ENCODE results near the gene KCNG2.

KCNG2 gene

DNA sequence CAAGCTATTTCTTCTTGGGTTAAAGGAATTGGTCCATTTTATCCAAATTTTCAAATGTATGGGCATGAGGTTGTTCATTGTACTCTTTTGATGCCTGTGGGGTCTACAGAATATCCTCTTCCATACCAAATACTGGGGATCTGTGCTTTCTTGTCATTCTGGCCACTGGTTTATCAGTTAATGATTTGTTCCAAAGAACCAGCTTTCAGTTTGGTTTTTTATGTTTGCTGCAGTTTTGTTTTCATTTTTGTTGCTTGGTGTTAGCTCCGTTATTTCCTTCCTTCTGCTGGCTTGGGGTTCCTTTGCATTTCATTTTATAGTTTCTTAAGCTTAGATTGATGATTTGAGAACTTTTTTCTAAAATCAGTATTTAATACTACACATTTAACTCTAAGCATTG lies 108.3 kb downstream of the KCNG2 start:
- DNase-seq (ENCODE audit: low read depth, low spot score): no peak
- POLR2A ChIA-PET: no interaction called here
- TF ChIP-seq, protein P1, sequence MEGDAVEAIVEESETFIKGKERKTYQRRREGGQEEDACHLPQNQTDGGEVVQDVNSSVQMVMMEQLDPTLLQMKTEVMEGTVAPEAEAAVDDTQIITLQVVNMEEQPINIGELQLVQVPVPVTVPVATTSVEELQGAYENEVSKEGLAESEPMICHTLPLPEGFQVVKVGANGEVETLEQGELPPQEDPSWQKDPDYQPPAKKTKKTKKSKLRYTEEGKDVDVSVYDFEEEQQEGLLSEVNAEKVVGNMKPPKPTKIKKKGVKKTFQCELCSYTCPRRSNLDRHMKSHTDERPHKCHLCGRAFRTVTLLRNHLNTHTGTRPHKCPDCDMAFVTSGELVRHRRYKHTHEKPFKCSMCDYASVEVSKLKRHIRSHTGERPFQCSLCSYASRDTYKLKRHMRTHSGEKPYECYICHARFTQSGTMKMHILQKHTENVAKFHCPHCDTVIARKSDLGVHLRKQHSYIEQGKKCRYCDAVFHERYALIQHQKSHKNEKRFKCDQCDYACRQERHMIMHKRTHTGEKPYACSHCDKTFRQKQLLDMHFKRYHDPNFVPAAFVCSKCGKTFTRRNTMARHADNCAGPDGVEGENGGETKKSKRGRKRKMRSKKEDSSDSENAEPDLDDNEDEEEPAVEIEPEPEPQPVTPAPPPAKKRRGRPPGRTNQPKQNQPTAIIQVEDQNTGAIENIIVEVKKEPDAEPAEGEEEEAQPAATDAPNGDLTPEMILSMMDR (IDR thresholded peaks at IDR 0.05; ENCODE audit: insufficient read depth, low read length, missing control alignments): no peak
- no peak overlapping the region for H3K4me3 ChIP-seq (ENCODE audit: low read depth, low read length)
- CTCF ChIA-PET: interaction anchor here (0.7 to 1.6 kb wide), 2 partner anchors 9 to 10 kb away, joined by 3 read pairs; no protein-coding TSS in a partner anchor

DNA sequence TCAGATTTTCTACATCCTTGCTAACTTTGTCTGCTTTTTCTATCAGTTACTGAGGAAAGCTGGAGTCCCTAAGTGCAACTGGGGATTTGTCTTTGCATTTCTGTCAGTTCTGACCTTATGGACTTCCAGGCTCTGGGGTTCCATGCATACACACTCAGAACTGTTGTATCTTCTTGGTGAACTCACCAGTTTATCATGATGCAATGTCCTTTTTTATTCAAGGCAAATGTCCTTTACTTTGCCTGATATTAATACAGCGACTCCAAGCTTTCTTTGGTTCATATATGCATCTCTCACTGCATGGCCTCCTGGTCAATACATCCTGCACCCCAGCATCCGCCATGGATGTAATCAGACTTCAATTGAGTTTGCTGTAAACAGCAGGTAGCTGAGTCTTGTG lies 109.0 kb downstream of the KCNG2 start:
- H3K4me3 ChIP-seq (ENCODE audit: low read depth, low read length): no peak overlapping the region
- TF ChIP-seq, protein P1 (IDR thresholded peaks at IDR 0.05; ENCODE audit: insufficient read depth, low read length, missing control alignments): no peak
- POLR2A ChIA-PET: interaction anchor here (0.6 kb wide), 1 partner anchor 516 kb away, joined by 3 read pairs; no protein-coding TSS in a partner anchor
- CTCF ChIA-PET: interaction anchor here (1.6 kb wide), 1 partner anchor 8 kb away, joined by 3 read pairs; no protein-coding TSS in a partner anchor
- no peak for DNase-seq (ENCODE audit: low read depth, low spot score)

DNA sequence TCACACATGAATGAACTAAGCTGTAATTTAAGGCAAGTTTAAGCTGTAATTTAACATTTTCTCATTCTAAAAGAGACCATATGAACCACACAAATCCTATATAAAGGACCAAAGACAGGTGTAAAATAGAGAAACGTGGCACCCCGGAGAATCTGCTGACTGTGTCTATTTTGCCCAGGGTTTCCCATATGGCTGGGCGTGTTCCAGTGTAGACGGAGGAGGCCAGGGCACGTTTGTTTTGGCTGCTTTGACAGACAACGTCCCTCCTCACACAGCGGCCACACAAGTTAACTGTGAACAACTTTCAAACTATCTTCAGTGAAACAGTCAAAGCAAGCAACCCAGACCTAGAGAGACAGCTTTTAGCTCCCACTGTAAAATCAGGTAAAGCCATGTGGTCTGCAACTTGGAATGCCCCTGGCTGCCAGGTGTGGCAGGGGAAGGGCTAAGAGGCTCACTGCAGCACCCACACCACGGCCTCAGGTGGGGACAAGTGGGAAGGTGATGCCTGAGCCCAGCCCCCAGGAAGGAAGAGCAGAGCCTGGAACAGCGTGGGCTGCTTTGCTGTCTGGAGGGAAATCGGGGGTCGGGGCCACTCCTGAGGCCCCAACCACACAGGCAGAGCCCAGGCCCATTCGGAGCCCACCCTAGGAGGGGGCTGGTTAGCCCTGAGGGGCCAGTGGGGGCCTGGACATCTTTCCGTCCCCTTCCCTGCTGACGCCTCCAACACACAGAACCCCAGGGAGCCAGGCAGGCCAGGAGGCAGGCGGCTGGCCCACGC lies 113.0 kb downstream of the KCNG2 start:
- ChIA-PET CTCF (no interaction called here), POLR2A (no interaction called here)
- TF ChIP-seq, protein P1 (IDR thresholded peaks at IDR 0.05; ENCODE audit: insufficient read depth, low read length, missing control alignments): no peak
- DNase-seq (ENCODE audit: low read depth, low spot score): no peak
- no peak overlapping the region for H3K4me3 ChIP-seq (ENCODE audit: low read depth, low read length)

DNA sequence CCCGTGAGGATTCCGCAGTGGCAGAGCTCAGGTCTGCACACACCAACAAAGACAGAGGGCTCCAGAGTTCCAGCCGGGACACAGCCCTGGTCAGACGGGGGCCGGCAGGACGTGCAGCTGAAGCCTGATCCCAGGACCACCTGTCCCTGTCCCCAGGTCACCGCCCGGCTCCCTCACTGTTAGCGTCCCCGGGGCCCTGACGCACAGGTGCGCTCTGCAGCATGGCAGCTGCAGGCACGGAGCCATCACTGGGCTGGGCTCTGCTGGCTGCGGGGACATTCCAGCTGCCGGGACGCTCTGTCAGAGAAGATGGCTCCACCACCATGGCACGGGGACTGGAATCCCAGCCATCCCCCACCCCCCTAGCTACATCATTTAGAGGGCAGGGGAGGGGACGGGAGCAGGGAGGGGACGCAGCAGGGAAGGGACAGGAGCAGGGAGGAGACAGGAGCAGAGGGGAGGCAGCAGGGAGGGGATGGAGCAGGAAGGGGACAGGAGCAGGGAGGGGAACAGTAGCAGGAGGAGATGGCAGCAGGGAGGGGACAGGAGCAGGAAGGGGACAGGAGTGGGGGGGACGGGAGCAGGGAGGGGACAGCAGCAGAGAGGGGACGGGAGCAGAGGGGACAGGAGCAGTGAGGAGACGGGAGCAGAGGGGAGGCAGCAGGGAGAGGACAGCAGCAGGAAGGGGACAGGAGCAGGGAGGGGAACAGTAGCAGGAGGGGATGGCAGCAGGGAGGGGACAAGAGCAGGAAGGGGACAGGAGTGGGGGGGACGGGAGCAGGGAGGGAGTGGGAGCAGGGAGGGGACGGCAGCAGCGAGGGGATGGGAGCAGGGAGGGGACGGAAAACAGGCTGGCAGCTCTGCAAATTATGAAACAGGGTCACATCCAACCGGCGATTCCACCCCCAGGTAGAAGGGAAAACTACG lies 113.9 kb downstream of the KCNG2 start:
- CTCF ChIA-PET: no interaction called here
- H3K4me3 ChIP-seq (ENCODE audit: low read depth, low read length): no peak overlapping the region
- no peak for DNase-seq (ENCODE audit: low read depth, low spot score)
- POLR2A ChIA-PET: no interaction called here
- TF ChIP-seq, protein P1 (IDR thresholded peaks at IDR 0.05; ENCODE audit: insufficient read depth, low read length, missing control alignments): no peak

DNA sequence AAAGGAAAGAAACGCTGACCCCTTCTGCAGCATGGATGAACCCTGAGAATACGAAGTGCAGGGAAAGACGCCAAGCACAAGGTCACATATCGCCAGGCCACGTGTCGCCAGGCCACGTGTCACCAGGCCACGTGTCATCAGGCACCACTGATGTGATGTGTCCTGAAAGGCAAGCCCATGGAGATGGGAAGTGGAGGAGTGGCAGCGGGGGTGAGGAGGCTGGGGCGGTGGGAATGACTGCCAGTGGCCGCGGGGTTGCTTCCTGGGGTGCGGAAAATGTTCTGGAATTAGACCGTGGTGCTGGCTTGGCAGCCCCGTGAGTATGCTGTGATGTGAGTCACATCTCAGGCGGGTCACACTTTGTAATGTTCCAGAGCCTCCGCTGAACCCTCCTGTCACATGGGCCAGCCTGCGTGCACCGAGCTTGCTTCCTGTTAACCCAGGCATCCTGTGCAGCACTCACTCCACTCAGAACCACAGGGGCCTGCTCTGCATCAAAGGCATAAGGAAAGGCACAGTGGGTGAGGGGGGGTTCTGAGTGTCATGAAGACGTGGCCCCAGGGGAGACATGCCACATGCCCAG lies 114.8 kb downstream of the KCNG2 start:
- DNase-seq (ENCODE audit: low read depth, low spot score): no peak
- no peak overlapping the region for H3K4me3 ChIP-seq (ENCODE audit: low read depth, low read length)
- TF ChIP-seq, protein P1 (IDR thresholded peaks at IDR 0.05; ENCODE audit: insufficient read depth, low read length, missing control alignments): no peak
- ChIA-PET CTCF (no interaction called here), POLR2A (no interaction called here)
